ENCODE measurements around the gene MYL7.

GRCh38 chr7:44119829-44120380 is 21.2 kb downstream of the MYL7 start:
- TF ChIP-seq CTCF (conservative IDR thresholded peaks at IDR 0.05; ENCODE audit: low read depth, low read length): no peak
- TF ChIP-seq EZH2 (IDR thresholded peaks at IDR 0.05; ENCODE audit: borderline replicate concordance, low read depth, low read length, poor library complexity, severe bottlenecking): no peak

Measured in A673 (cell line).